DOHH2 (cell line): ENCODE results near the gene PALM3.
A peak's percentile ranks its signal among the peaks of the same experiment; 100 is the strongest.

ENCODE experiments used
- H3F3A ChIP-seq: fragments of 200-600 bp; sonication (generic), shearing (Covaris generic); 2 replicates; pipeline ENCODE4 v1.6.0; 2016; ENCODE audit warnings: antibody characterized with exemption, mild to moderate bottlenecking; ENCODE audit not compliant: control insufficient read depth, insufficient read depth
- H3K27ac ChIP-seq: fragments of 200-600 bp; sonication (generic); 2 replicates; pipeline ENCODE4 v1.5.1; 2014; ENCODE audit warnings: low read depth, mild to moderate bottlenecking, low read length, moderate library complexity
- H3K27me3 ChIP-seq: fragments of 200-600 bp; sonication (generic); 2 replicates; pipeline ENCODE4 v1.6.1; 2014; ENCODE audit warnings: mild to moderate bottlenecking, low read length, mixed read lengths; ENCODE audit not compliant: control insufficient read depth
- H3K36me3 ChIP-seq: fragments of 200-600 bp; sonication (generic); 2 replicates; pipeline ENCODE4 v1.6.1; 2014; ENCODE audit warnings: mild to moderate bottlenecking, low read length, moderate library complexity, mixed read lengths; ENCODE audit not compliant: control insufficient read depth
- H3K4me1 ChIP-seq: fragments of 200-600 bp; sonication (generic); 2 replicates; pipeline ENCODE4 v1.6.1; 2014; ENCODE audit warnings: mild to moderate bottlenecking, low read length, mixed read lengths; ENCODE audit not compliant: control insufficient read depth
- H3K4me2 ChIP-seq: fragments of 200-600 bp; sonication (generic); 2 replicates; pipeline ENCODE4 v1.6.0; 2014; ENCODE audit warnings: mild to moderate bottlenecking, low read length, moderate library complexity
- H3K4me3 ChIP-seq: fragments of 200-600 bp; sonication (generic); 2 replicates; pipeline ENCODE4 v1.5.1; 2014; ENCODE audit warnings: mild to moderate bottlenecking, low read length, mixed read lengths
- H3K79me2 ChIP-seq: fragments of 200-600 bp; sonication (generic); 2 replicates; pipeline ENCODE4 v1.6.1; 2014; ENCODE audit warnings: mild to moderate bottlenecking, low read length, mixed read lengths; ENCODE audit not compliant: control insufficient read depth
- H3K9me2 ChIP-seq: fragments of 200-600 bp; sonication (generic); replicated peaks from 2 replicates; pipeline ENCODE4 v1.6.1; 2014; ENCODE audit warnings: mild to moderate bottlenecking, low read length, mixed read lengths; ENCODE audit not compliant: control insufficient read depth
- H3K9me3 ChIP-seq: fragments of 200-600 bp; sonication (generic); 2 replicates; pipeline ENCODE4 v1.6.1; 2014; ENCODE audit warnings: antibody characterized with exemption, low read length, mixed read lengths; ENCODE audit not compliant: control insufficient read depth, insufficient read depth
- H4K20me1 ChIP-seq: fragments of 200-600 bp; sonication (generic); 2 replicates; pipeline ENCODE4 v1.6.0; 2014; ENCODE audit warnings: low read depth, mild to moderate bottlenecking, antibody characterized with exemption, low read length, moderate library complexity; ENCODE audit not compliant: control insufficient read depth, insufficient read depth
- EZH2phosphoT487 ChIP-seq: fragments of 200-600 bp; sonication (generic); IDR thresholded peaks from 2 replicates; pipeline ENCODE4 v1.6.1; 2017; ENCODE audit warnings: borderline replicate concordance, mild to moderate bottlenecking, antibody characterized with exemption, low read length, moderate library complexity, mixed read lengths
- TF ChIP-seq, protein P1 (sequence below): fragments of 200-600 bp; sonication (generic); IDR thresholded peaks from one replicate; pipeline ENCODE4 v1.5.1; 2014; ENCODE audit warnings: antibody characterized with exemption, mild to moderate bottlenecking, low read depth, low read length; ENCODE audit not compliant: poor library complexity, severe bottlenecking

PALM3 gene

DNA sequence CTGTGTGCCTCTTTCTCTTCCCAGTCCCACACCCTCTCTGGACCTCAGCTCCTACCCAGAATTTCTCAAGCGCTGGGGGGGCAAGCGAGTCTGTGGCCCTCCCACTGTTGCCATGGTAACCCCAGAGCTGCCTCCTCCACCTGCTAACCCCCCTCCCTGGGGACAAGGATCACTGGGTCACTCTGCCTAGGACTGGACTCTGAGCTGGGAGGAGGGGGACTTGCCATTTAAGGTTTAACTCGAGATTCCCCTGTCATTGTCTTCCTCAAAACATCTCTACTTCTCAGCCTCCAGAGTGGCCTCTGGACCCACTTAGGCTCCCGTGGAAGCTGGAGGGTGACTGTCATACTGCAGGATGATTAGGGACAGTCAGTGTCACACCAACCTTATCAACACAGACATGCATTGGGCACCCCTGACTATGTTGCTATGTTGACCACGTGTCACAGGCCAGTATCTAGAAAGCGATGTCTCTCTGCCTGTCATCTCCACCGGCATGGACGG lies 2.2 kb downstream of the PALM3 start:
- Histone ChIP-seq H3K27ac (no peak overlapping the region), H3K79me2 (no peaks in the 10 kb centered on the region), H3K36me3 (no peaks in the 10 kb centered on the region), H3K9me2 (no peaks in the 10 kb centered on the region), H3K27me3 (peaks cover 33% of the 10 kb centered on the region), H3K4me3 (no peak overlapping the region), H3F3A (no peaks in the 10 kb centered on the region), H4K20me1 (no peaks in the 10 kb centered on the region), H3K9me3 (no peaks in the 10 kb centered on the region), H3K4me1 (peaks cover 27% of the 10 kb centered on the region), H3K4me2 (peak overlapping the region; percentile 25; the same call in 1 of the 2 replicates)
- TF ChIP-seq, protein P1, sequence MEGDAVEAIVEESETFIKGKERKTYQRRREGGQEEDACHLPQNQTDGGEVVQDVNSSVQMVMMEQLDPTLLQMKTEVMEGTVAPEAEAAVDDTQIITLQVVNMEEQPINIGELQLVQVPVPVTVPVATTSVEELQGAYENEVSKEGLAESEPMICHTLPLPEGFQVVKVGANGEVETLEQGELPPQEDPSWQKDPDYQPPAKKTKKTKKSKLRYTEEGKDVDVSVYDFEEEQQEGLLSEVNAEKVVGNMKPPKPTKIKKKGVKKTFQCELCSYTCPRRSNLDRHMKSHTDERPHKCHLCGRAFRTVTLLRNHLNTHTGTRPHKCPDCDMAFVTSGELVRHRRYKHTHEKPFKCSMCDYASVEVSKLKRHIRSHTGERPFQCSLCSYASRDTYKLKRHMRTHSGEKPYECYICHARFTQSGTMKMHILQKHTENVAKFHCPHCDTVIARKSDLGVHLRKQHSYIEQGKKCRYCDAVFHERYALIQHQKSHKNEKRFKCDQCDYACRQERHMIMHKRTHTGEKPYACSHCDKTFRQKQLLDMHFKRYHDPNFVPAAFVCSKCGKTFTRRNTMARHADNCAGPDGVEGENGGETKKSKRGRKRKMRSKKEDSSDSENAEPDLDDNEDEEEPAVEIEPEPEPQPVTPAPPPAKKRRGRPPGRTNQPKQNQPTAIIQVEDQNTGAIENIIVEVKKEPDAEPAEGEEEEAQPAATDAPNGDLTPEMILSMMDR = no peak
- no peak for TF ChIP-seq EZH2phosphoT487

DNA sequence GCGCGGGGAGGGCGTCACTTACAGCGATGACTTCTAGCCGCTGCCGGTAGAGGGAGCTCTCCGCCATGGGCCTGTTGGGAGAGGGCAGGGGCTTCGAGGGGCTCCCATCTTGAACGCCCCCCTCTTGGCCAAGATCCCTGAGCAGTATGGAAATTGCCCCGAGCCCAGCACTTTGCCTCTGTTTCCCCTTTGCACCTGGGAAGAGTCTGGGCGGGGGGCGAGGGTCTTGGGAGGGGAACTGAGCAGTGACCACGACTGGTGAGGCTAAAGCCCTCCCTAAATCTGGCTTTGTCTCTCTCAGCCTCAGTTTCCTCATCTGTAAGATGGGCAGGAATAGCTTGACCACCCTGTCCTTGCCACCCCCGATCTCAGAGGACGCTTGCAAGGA lies 2.8 kb downstream of the PALM3 start:
- no peak overlapping the region for H3K4me3 ChIP-seq
- H3K36me3 ChIP-seq = no peaks in the 10 kb centered on the region
- H3K9me3 ChIP-seq = no peaks in the 10 kb centered on the region
- H3K4me1 ChIP-seq = peaks cover 27% of the 10 kb centered on the region
- TF ChIP-seq EZH2phosphoT487 = no peak
- TF ChIP-seq, protein P1 = peak; percentile 96
- no peaks in the 10 kb centered on the region for H3K9me2 ChIP-seq
- H3F3A ChIP-seq = no peaks in the 10 kb centered on the region
- peak overlapping the region; percentile 21; the same call in 1 of the 2 replicates for H3K4me2 ChIP-seq
- no peaks in the 10 kb centered on the region for H3K79me2 ChIP-seq
- H4K20me1 ChIP-seq = no peaks in the 10 kb centered on the region
- H3K27ac ChIP-seq = no peak overlapping the region
- H3K27me3 ChIP-seq = peaks cover 33% of the 10 kb centered on the region

DNA sequence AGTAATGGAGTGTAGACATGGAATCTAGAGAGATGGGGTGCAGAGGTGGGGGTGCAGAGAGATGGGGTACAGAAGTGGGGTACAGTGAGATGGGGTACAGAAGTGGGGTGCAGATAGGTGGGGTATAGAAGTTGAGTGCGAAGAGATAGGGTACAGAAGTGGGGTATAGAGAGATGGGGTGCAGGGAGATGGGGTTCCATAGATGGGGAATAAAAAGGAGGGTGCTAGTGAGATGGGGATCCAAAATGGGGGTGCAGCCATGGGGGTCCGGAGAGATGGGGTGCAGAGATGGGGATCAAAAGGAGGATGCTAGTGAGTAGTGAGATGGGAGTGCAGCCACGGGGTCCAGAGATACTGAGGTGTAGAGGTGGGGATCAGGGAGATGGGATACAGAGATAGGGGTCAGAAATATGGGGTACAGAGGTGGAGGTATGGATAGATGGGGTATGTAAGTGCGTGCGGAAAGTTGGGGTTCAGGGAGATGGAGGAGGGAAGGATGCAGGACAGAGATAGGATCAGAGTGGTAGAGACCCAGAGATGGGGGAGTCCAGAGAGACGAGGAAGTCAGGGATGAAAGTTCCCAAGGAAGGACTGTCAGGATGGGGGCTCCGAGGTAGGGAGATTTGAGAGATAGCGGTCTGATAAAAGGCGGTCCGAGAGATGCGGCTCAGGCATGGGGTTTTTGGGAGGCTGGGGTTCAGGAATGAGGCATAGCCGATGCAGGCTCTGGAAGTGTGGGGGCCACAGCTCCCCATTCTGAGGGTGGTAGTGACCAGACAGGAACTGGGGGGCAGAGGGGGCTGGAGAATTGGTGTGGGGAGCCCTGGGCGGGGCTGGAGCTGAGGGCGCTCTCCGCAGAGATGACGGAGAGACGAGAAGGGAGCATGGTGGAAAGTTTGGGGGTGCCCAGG lies 3.4 kb downstream of the PALM3 start:
- no peaks in the 10 kb centered on the region for H3K9me2 ChIP-seq
- H3K4me2 ChIP-seq = peak overlapping the region; percentile 37; the same call in 1 of the 2 replicates
- no peaks in the 10 kb centered on the region for H3K9me3 ChIP-seq

More for the DNA sequence above, 3.4 kb downstream of the PALM3 start:
- H4K20me1 ChIP-seq = no peaks in the 10 kb centered on the region
- no peaks in the 10 kb centered on the region for H3F3A ChIP-seq
- H3K79me2 ChIP-seq = no peaks in the 10 kb centered on the region
- no peaks in the 10 kb centered on the region for H3K36me3 ChIP-seq
- no peak for TF ChIP-seq EZH2phosphoT487
- TF ChIP-seq, protein P1 = no peak
- H3K27me3 ChIP-seq = peaks cover 33% of the 10 kb centered on the region
- peaks cover 27% of the 10 kb centered on the region for H3K4me1 ChIP-seq
- no peak overlapping the region for H3K4me3 ChIP-seq
- no peak overlapping the region for H3K27ac ChIP-seq
